HepG2 (cell line): Measurements from ENCODE around the gene LRRC51.

Source experiments
- EP300 ChIP-seq, 3 experiments: sonication (generic) in 1 of 3; formaldehyde crosslinking in 1 of 3; IDR thresholded peaks; 2 replicates each; pipeline versions ENCODE4 v1.5.1 to v1.6.1; 2011 to 2020; ENCODE audit warnings: low read depth in 2 of 3, low read length in 2 of 3, borderline replicate concordance in 1 of 3, improper control_type of control experiment in 1 of 3, mild to moderate bottlenecking in 1 of 3, missing genetic modification reagents in 1 of 3, moderate library complexity in 1 of 3
- GATAD2A ChIP-seq: IDR thresholded peaks from 2 replicates; pipeline ENCODE4 v1.6.1; 2016
- HCFC1 ChIP-seq: fragments of 150-350 bp; IDR thresholded peaks from 2 replicates; pipeline ENCODE4 v1.6.1; 2014; ENCODE audit warnings: low read depth, low read length
- POLR2A ChIP-seq, 2 experiments: IDR thresholded peaks; 2 replicates each; pipeline ENCODE4 v1.6.1; 2011; ENCODE audit warnings: low read depth in 2 of 2, low read length in 2 of 2, mild to moderate bottlenecking in 1 of 2, moderate library complexity in 1 of 2; ENCODE audit not compliant: insufficient read depth in 1 of 2
- ZNF337 ChIP-seq: sonication (generic); formaldehyde crosslinking; IDR thresholded peaks from 2 replicates; pipeline ENCODE4 v1.5.1; 2020; ENCODE audit warnings: missing genetic modification reagents, low read depth, mild to moderate bottlenecking, borderline replicate concordance
- ZNF468 ChIP-seq: sonication (generic); formaldehyde crosslinking; IDR thresholded peaks from 2 replicates; pipeline ENCODE4 v1.8.0; 2022; ENCODE audit warnings: mild to moderate bottlenecking, moderate library complexity, missing genetic modification reagents
- TF ChIP-seq, protein P1 (sequence below): sonication (generic); formaldehyde crosslinking; IDR thresholded peaks from 2 replicates; pipeline ENCODE4 v1.5.0; 2020; ENCODE audit warnings: mild to moderate bottlenecking, missing genetic modification reagents, moderate library complexity
- TF ChIP-seq, protein P2 (sequence below), 2 experiments: IDR thresholded peaks; 2 replicates each; pipeline ENCODE4 v1.6.1; 2011 to 2012; ENCODE audit warnings: low read length in 2 of 2, borderline replicate concordance in 1 of 2, low read depth in 1 of 2, mild to moderate bottlenecking in 1 of 2, moderate library complexity in 1 of 2
- TF ChIP-seq, protein P3 (sequence below): IDR thresholded peaks from 2 replicates; pipeline ENCODE4 v1.6.1; 2012; ENCODE audit warnings: inconsistent platforms

DNA sequence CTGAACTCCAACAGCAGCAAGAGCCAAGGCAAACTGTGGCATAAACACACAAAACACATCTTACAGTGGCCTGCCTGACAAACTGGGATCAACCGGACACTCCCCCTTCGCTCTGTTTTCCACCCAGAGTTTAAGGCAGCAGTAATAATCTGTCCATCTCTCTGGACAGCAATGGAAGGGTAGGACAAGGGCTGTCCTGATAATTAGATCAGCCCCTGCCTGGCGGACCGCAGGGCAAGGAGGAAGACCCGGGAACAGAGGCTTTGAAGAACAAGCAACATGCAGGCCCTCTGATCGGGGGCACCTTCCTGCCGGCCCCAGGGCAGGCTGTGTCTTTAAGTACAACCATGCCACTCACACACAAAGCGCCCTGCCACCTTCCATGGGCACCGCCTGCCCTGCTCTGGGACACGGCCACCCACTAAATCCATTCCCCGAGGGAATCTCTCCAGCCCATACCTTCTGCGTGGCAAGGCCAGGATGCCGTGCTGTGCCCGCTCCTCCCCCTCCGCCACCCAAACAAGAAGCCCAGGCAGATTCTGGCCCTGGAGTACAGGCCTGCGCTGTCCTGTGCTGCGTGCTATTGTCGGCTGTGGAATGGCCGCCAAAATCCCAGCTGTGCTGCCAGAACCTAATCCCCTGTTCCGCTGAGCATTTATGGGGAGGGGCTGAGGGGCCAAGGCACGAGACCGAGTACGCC is 39.1 kb upstream of the LRRC51 start:
- TF ChIP-seq, protein P1, sequence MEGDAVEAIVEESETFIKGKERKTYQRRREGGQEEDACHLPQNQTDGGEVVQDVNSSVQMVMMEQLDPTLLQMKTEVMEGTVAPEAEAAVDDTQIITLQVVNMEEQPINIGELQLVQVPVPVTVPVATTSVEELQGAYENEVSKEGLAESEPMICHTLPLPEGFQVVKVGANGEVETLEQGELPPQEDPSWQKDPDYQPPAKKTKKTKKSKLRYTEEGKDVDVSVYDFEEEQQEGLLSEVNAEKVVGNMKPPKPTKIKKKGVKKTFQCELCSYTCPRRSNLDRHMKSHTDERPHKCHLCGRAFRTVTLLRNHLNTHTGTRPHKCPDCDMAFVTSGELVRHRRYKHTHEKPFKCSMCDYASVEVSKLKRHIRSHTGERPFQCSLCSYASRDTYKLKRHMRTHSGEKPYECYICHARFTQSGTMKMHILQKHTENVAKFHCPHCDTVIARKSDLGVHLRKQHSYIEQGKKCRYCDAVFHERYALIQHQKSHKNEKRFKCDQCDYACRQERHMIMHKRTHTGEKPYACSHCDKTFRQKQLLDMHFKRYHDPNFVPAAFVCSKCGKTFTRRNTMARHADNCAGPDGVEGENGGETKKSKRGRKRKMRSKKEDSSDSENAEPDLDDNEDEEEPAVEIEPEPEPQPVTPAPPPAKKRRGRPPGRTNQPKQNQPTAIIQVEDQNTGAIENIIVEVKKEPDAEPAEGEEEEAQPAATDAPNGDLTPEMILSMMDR (CRISPR knock-in tag), result no peak
- peak; percentile 11 for TF ChIP-seq GATAD2A (CRISPR knock-in tag)
- no peak for TF ChIP-seq ZNF337 (CRISPR knock-in tag)
- TF ChIP-seq, protein P2, sequence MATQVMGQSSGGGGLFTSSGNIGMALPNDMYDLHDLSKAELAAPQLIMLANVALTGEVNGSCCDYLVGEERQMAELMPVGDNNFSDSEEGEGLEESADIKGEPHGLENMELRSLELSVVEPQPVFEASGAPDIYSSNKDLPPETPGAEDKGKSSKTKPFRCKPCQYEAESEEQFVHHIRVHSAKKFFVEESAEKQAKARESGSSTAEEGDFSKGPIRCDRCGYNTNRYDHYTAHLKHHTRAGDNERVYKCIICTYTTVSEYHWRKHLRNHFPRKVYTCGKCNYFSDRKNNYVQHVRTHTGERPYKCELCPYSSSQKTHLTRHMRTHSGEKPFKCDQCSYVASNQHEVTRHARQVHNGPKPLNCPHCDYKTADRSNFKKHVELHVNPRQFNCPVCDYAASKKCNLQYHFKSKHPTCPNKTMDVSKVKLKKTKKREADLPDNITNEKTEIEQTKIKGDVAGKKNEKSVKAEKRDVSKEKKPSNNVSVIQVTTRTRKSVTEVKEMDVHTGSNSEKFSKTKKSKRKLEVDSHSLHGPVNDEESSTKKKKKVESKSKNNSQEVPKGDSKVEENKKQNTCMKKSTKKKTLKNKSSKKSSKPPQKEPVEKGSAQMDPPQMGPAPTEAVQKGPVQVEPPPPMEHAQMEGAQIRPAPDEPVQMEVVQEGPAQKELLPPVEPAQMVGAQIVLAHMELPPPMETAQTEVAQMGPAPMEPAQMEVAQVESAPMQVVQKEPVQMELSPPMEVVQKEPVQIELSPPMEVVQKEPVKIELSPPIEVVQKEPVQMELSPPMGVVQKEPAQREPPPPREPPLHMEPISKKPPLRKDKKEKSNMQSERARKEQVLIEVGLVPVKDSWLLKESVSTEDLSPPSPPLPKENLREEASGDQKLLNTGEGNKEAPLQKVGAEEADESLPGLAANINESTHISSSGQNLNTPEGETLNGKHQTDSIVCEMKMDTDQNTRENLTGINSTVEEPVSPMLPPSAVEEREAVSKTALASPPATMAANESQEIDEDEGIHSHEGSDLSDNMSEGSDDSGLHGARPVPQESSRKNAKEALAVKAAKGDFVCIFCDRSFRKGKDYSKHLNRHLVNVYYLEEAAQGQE (IDR thresholded peaks at IDR 0.05; ENCODE audit: borderline replicate concordance in 1 of 2, low read depth in 1 of 2, low read length in 2 of 2), result no peak
- TF ChIP-seq, protein P3, sequence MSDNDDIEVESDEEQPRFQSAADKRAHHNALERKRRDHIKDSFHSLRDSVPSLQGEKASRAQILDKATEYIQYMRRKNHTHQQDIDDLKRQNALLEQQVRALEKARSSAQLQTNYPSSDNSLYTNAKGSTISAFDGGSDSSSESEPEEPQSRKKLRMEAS, result peak; percentile 38
- TF ChIP-seq HCFC1, result no peak
- no peak for TF ChIP-seq EP300 (IDR thresholded peaks at IDR 0.05; ENCODE audit: low read depth in 2 of 2, low read length in 2 of 2)
- TF ChIP-seq EP300 (CRISPR knock-in tag; IDR thresholded peaks at IDR 0.05; ENCODE audit: borderline replicate concordance), result no peak
- peak in 1 of 2 experiments; percentile 56; a peak in 2 of 4 replicates for TF ChIP-seq POLR2A (IDR thresholded peaks at IDR 0.05; ENCODE audit: insufficient read depth in 1 of 2, low read depth in 2 of 2, low read length in 2 of 2)
- TF ChIP-seq ZNF468, result no peak
